Lower leg skin (tissue), 3 donors: ENCODE results near the gene REC8.

ENCODE experiments used
- CTCF ChIP-seq, 3 donors: fragments of 450-650 bp; IDR thresholded peaks; one replicate each; pipeline ENCODE4 v1.5.1; 2016; ENCODE audit warnings: antibody characterized with exemption in 3 of 3, mild to moderate bottlenecking in 3 of 3, moderate library complexity in 2 of 3
- POLR2A ChIP-seq, 2 donors: fragments of 450-650 bp; IDR thresholded peaks; one replicate each; pipeline ENCODE4 v1.6.1; 2016 to 2017; ENCODE audit warnings: antibody characterized with exemption in 2 of 2, mild to moderate bottlenecking in 1 of 2, moderate library complexity in 1 of 2

- TF ChIP-seq POLR2A (IDR thresholded peaks at IDR 0.05) (no peak), CTCF (IDR thresholded peaks at IDR 0.05) (no peak)
Observed at GRCh38 chr14:24138396-24139271, 33.2 kb upstream of the REC8 start.
